Activated CD8-positive, alpha-beta memory T cell treated with anti-CD3 and anti-CD28 coated beads for 4 hours (primary cell): Measurements from ENCODE around the gene EPHA5.

ENCODE experiments used
- DNase-seq, 2 donors: peaks; one replicate each; pipeline ENCODE4 v3.0.0-alpha.2; 2020; ENCODE audit warnings: low read depth in 2 of 2

EPHA5 gene

DNA sequence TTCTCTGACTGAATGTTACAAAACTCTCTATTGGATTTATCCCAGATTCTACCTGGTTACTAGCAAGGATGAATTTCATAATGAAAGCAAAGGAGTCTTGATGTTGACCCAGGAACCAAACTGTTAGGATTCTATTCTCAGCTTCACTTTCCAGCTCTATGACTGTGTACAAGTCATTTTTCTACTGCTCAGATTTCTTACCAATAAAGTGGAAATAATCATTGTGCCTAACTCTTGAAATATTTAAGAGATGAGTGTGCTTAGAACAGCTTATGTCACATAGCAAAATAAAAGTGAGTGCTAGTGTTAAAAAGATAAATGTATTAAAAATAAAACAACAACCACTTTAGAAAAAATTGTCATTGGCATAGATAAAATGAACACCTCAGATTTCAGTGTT is 45.6 kb downstream of the EPHA5 start:
- DNase-seq = no peak

- DNase-seq = no peak
Measured at GRCh38 chr4:65623506-65623905, 46.8 kb downstream of the EPHA5 start.

- no peak for DNase-seq
Measured at GRCh38 chr4:65617416-65617815, 52.9 kb downstream of the EPHA5 start.

DNA sequence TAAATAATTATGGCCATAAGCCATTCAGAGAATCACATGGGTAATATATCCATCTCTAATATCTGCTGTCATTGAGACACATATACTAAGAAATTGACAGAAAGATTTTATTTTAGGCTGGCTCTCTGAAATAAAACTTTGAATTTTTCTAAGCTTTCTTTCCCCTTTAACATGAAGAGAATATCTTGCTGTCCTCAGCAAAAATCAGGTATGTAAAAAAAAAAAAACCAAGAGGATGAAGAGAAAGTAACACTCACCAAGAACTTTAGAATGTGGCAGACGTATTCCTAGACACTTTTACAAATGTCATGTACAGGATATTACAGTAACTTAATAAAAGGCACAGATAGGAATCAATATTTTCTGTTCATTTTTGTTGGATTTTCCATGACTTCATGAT is 65.8 kb downstream of the EPHA5 start:
- DNase-seq = no peak

- DNase-seq = no peak
Measured at GRCh38 chr4:65600656-65601055, 69.6 kb downstream of the EPHA5 start.

DNA sequence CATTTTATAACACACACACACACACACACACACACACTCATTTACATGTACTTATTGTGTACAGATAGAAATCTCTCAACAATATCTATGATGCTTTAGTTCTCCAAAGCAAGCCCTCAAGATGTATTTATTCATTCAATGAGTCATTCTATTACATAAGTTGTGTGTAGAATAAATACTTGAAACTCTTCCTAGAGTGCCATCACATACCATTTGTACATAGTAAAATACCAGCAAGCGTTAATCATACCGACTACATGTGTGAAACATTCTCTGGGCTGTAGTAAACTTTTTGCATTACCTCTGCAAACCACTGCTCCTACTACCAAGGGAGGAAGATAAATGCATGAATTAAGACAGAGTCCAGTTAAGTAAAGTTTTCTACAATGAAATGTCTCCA is 70.9 kb downstream of the EPHA5 start:
- DNase-seq = no peak

DNA sequence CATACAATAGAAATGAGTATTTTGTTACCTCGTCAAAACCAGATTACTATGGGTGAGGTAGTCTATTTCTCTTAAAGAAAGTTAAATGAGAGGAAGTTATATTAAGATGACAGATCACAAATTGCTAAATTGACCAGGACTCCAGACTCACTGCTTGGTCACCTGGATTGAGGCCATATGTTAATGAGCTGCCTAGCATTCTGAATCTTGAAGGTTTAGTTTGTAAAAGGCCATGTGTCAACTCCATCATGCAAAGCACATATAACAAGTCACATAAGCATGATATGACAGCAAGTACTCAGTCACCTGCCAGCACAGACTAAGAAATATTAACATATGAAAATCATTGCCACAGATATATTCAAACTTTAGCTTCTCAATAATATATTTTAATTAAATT is 72.6 kb downstream of the EPHA5 start:
- no peak for DNase-seq

GRCh38 chr4:65592089-65592488 is 78.2 kb downstream of the EPHA5 start:
- DNase-seq = no peak

GRCh38 chr4:65589921-65590320 is 80.4 kb downstream of the EPHA5 start:
- no peak for DNase-seq

GRCh38 chr4:65589331-65589730 is 81.0 kb downstream of the EPHA5 start:
- DNase-seq = no peak

- no peak for DNase-seq
Measured at GRCh38 chr4:65580551-65580950, 89.7 kb downstream of the EPHA5 start.

- DNase-seq = no peak
Measured at GRCh38 chr4:65566473-65566872, 103.8 kb downstream of the EPHA5 start.

DNA sequence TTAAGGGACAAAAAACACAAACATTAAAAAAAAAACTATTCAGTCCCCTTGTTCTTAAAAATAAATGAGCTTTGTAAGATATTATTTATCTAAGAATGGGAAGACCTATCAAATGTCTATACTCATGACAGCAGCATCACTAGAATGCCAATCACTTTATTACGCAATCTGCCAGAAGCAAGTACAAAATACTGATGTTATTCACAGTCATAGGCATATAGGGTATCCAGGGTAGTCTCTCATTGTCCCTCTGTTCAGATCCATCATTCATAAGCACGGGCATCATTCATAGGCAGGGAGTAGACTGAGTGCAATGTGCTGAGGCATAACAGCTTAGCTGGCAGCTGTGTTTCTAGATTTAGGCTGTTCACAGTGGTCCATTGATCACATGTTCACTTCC is 109.1 kb downstream of the EPHA5 start:
- DNase-seq = no peak

- DNase-seq = no peak
Measured at GRCh38 chr4:65559270-65559669, 111.0 kb downstream of the EPHA5 start.

GRCh38 chr4:65552057-65552456 is 118.2 kb downstream of the EPHA5 start:
- no peak for DNase-seq

GRCh38 chr4:65550500-65550899 is 119.8 kb downstream of the EPHA5 start:
- DNase-seq = no peak

GRCh38 chr4:65546882-65547416 is 123.3 kb downstream of the EPHA5 start:
- DNase-seq = no peak

DNA sequence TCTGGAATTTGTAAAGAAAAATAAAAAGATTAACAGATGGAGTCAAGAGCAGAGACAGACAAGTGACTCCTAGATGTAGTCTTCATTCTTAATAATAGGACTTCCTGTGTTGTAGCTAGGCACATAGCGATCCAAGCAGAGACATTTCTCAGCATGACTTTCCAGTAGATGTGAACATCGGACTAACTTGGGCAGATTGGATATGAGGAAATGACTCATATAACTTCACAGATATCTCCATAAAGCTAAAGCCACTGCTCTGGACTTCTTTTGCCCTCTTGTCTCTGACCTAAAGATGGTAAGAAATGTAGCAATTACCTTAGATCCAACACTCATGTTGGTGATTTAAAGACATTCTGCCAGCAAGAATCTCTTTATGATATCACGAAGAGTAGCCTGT is 131.7 kb downstream of the EPHA5 start:
- no peak for DNase-seq

- no peak for DNase-seq
Measured at GRCh38 chr4:65535113-65535512, 135.2 kb downstream of the EPHA5 start.

- DNase-seq = no peak
Measured at GRCh38 chr4:65521666-65522065, 148.6 kb downstream of the EPHA5 start.

DNA sequence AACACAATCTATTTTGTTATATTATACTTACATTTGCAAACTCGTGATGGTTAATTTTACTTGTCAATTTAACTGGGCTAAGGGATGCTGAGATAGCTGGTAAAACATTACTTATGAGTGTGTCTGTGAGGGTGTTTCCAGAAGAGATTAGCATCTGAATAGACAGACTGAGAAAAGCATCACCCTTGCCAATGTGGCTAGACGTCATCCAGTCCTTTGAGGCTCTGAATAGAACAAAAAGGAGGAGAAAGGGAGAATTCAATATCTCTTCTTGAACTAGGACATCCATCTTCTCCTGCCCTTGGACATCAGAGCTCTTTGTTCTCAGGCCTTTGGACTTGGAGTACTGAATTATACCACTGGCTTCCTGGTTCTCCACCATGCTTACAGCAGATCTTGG is 154.6 kb downstream of the EPHA5 start:
- no peak for DNase-seq

DNA sequence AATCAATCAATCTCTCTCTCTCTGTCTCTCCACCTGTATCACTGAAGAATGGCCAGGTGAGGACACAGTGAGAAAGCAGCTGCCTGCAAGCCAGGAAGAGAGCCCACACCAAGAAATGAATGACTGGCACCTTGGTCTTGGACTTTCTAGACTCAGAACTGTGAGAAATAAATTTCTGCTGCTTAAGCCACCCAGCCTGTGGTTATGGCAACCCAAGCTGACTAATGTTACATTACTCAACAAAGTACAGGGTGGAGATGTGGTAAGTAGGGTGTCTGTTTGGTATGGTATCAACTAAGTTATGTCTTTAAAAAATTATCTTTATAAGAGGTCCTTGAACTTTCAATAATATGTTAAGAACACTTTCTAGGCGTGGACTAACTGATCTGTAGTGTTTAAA is 159.3 kb downstream of the EPHA5 start:
- no peak for DNase-seq

DNA sequence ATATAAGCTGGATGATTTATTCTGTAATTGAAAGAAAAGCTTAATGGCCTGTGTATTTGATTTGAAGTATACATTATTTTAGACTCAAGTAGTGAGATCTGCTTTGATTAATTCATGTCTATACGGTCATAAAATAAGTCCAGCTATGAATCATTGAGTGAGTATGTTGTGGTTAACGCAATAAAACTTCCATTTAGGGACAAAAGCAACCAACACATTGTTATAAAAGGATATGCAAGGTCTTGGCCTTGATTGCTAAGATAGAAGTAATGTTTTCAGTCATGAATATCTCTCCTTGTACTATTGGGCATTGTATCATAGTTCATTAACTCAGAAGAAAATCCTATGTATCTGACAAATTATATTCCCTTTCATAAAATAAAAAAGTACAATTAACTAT is 162.1 kb downstream of the EPHA5 start:
- DNase-seq = no peak

DNA sequence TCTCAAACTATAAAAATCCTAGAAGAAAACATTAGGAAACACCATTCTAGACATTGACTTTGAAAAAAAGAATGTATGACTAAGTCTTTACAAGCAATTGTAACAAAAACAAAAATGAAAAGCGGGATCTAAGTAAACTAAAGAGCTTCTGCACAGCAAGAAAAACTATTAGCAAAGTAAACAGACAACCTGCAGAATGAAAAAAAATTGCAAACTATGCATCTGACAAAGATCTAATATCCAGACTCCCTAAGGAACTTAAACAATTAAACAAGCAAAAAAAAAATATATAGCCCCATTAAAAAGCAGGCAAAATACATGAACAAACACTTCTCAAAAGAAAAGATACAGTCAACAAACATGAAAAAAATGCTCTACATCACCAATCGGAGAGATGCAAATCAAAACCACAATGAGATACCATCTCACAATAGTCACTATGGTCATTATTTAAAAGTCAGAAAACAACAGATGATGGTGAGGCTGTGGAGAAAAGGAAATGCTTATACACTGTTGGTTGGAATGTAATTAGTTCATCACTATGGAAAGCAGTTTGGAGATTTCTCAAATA is 168.1 kb downstream of the EPHA5 start:
- no peak for DNase-seq
